Stimulated activated CD4-positive, alpha-beta T cell treated with anti-CD3 and anti-CD28 coated beads, Interleukin-1b, Interleukin-23, amount 100 ng/mL, for 1 hour (primary cell): Measurements from ENCODE around the gene TMPRSS6.
A peak's percentile ranks its signal among the peaks of the same experiment; 100 is the strongest.

Source experiments
- DNase-seq, 2 donors: peaks; one replicate each; pipeline ENCODE4 v3.0.0-alpha.2; 2020; ENCODE audit warnings: low read depth in 2 of 2

The TMPRSS6 gene

GRCh38 chr22:37028692-37029674, 80.5 kb downstream of the TMPRSS6 start:
- no peak for DNase-seq

- DNase-seq = no peak
These were observed 82.0 kb downstream of the TMPRSS6 start for GRCh38 chr22:37027556-37027955.

GRCh38 chr22:37026325-37026724, 83.2 kb downstream of the TMPRSS6 start:
- no peak for DNase-seq

- no peak for DNase-seq
These were observed 83.9 kb downstream of the TMPRSS6 start for GRCh38 chr22:37025500-37026070.

GRCh38 chr22:37024339-37025157, 85.0 kb downstream of the TMPRSS6 start:
- DNase-seq = no peak

GRCh38 chr22:37023743-37024338, 85.7 kb downstream of the TMPRSS6 start:
- DNase-seq = no peak

DNA sequence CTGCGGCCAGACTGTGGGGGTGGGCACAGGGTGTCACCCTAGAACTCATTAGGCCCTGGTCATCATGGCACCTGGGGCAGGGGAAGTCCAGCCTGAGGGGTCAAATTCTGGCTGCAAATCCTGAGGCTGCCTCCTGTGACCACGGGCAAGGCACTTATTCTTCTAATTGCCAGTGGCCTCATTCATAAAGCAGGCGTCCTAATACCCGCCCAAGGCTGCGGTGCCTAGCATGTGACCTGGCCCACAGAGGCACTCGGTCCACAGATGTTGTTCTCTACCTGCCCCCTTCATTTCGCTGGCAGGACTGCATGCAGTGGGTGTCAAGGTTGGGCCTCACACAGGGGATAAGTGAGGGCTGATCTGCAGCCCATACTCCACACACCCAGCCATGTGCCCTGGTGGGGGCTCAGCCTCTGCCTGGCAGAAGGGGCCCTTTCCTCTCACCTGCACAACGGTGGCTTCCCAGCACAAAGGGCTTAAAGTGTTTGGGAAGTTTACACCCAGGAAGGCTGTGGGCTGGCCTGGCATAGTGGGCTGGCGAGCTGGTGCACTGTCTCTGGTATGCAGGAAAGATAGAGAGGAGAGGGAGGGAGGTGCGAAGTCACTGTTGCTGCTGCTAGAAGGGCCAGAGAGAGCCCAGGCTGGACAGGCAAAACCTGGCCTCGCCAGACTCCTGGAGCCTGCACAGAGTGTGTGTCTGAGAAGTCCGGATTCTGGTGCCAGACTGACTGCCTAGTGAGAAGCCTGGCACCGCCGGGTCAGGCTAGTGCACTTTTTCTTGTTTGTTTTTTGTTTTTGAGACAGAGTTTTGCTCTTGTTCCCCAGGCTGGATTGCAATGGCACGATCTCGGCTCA, 86.8 kb downstream of the TMPRSS6 start:
- no peak for DNase-seq

DNA sequence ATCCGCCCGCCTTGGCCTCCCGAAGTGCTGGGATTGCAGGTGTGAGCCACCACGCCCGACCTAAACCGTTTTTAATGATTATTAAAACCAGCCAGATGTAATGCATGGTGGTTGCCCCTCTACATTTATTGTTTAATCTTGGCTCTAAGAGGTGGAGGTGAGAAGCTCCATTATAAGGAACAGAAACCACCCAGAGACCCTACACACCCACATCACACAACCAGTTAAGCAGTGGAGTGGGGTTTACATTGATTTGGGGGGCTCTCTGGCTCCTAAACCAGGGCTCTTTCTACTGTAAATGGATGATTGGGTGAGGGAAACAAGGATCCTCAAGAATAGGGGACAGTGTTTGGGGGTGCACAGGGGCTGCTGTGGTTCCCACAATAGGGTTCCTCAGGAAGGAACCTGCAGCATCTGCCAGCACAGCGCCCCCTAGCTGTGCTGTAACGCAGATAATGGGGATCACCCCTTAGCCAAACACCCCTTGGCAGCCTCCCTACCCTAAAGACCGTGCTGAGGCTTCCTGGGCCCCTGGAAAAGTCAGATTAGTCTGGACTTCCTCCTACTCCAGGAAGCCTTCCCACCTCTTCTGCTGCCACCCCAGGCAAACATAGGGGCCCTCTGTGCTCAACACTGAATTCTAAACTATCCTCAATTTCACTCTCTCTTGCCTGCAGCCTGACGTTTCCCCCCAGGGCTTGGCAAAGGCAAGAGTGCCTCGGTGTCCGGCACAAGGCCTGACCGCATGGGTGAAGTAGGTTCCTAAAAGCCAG, 87.6 kb downstream of the TMPRSS6 start:
- DNase-seq = peak; percentile 27

DNA sequence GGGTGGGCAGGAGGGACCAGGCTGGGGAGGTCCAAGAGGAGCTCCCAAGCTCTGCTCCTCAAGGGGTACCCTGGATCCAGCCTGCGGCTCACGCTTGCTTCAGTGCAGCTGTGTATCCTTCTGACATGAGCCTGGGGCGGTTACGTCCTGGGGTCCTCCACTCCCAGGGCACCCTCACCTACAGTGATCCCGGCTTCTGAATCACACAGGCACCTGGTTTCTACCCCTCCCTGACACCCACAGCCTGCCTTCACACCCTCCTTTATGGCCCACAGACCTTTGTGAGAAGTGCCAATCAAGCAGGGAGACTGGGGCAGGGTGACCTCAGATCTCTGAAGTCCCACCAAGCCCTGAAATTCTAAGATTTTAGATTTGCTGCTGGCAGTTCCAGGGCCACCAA, 88.5 kb downstream of the TMPRSS6 start:
- no peak for DNase-seq

- no peak for DNase-seq
These were observed 89.4 kb downstream of the TMPRSS6 start for GRCh38 chr22:37020192-37020479.

- DNase-seq = no peak
These were observed 90.0 kb downstream of the TMPRSS6 start, which contains the start of the genes MPST and TST for GRCh38 chr22:37019309-37020191. Gene MPST (plus strand): TSS chr22:37019742. CDS start chr22:37019837, 95 bp downstream. Gene TST (minus strand): TSS chr22:37019447. CDS start chr22:37018732, 715 bp downstream.

- no peak for DNase-seq
These were observed 90.7 kb downstream of the TMPRSS6 start for GRCh38 chr22:37018815-37019308.

DNA sequence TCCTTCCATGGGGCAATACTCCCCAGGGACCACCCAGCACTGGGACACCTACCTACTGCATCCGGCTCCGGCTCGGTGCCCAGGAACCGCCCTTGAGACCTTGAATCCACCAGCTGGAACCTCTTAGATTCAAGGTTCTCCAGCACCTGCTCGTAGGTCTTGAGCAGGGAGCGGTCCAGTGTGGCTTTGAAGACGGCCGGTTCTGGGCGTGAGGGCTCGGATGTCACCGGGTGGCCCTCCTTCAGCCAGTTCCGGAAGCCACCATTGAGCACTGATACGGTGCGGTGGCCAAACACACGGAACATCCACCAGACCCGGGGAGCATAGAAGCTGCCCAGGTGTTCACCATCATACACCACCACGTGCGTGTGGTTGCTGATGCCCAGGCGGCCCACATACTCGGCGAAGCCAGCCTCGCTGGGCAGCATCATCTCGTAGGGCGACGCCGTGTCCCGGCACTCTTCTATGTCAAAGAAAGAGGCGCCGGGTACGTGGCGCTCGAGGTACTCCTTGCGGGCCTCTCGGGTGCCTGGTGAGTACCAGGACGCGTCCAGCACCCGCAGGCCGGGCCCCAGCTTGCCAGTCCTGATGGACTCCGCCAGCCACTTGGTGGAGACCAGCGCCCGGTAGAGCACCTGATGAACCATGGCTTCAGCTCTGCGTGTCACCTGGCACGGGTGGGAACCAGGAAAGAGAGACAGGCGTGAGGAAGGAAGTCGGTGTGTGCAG, 91.3 kb downstream of the TMPRSS6 start:
- no peak for DNase-seq

GRCh38 chr22:37017356-37017755, 92.2 kb downstream of the TMPRSS6 start:
- no peak for DNase-seq

- DNase-seq = no peak
These were observed 93.2 kb downstream of the TMPRSS6 start for GRCh38 chr22:37016134-37016910.

GRCh38 chr22:37015587-37015878, 94.0 kb downstream of the TMPRSS6 start:
- no peak for DNase-seq
